ENCODE results near the gene MYRIP. TPM values are rescaled to one million over a fixed set of nuclear protein-coding genes. Genes with fewer than 3 reads are reported as not detected.

Gene MYRIP
- total and polyA plus RNA-seq, 2 experiments from 2014 or later: 1.5 to 1.8 TPM

GRCh38 chr3:39920271-39920670 lies 110.9 kb downstream of the MYRIP start (continued):
- no peak for TF ChIP-seq ZNF462 (CRISPR knock-in tag; IDR thresholded peaks at IDR 0.05)
- TF ChIP-seq EZH2phosphoT487 (IDR thresholded peaks at IDR 0.05; ENCODE audit: unreplicated experiment): no peak
- no peak for TF ChIP-seq ZNF114 (CRISPR knock-in tag; IDR thresholded peaks at IDR 0.05)

- H4K20me1 ChIP-seq (replicated peaks; ENCODE audit: insufficient read depth): no peaks in the 10 kb centered on the region
- DNase-seq (ENCODE audit: low spot score): no peak
- H3K36me3 Mint-ChIP-seq (ENCODE audit: low read depth): no peaks in the 10 kb centered on the region
- TF ChIP-seq ETS1 (IDR thresholded peaks at IDR 0.05) (no peak), ZNF331 (CRISPR knock-in tag; IDR thresholded peaks at IDR 0.05; ENCODE audit: low read depth) (no peak), ZNF462 (CRISPR knock-in tag; IDR thresholded peaks at IDR 0.05) (no peak), EZH2 (IDR thresholded peaks at IDR 0.05; ENCODE audit: low read depth, unreplicated experiment) (no peak), ZNF114 (CRISPR knock-in tag; IDR thresholded peaks at IDR 0.05) (no peak), JUNB (IDR thresholded peaks at IDR 0.05; ENCODE audit: unreplicated experiment) (no peak), STAT1 (IDR thresholded peaks at IDR 0.05; ENCODE audit: unreplicated experiment) (no peak)
These were observed 118.1 kb downstream of the MYRIP start for GRCh38 chr3:39927479-39927878.

More at GRCh38 chr3:39927479-39927878, 118.1 kb downstream of the MYRIP start:
- no peak overlapping the region for H3K4me3 Mint-ChIP-seq
- Histone ChIP-seq H3K4me1 (ENCODE audit: insufficient read depth) (no peaks in the 10 kb centered on the region), H3K79me2 (replicated peaks; ENCODE audit: insufficient read depth) (no peaks in the 10 kb centered on the region), H3K4me3 (no peak overlapping the region), H3K27ac (ENCODE audit: low read depth) (no peak overlapping the region), H3F3A (replicated peaks; ENCODE audit: low read depth) (no peaks in the 10 kb centered on the region), H3K4me2 (no peak overlapping the region), H3K9me2 (ENCODE audit: insufficient read depth) (no peaks in the 10 kb centered on the region), H2AFZ (no peak overlapping the region), H3K36me3 (ENCODE audit: insufficient read depth) (no peaks in the 10 kb centered on the region), H3K27me3 (ENCODE audit: insufficient read depth) (no peaks in the 10 kb centered on the region)
- no peaks in the 10 kb centered on the region; the same call in 2 of the 3 replicates for H3K9me3 Mint-ChIP-seq
- no peaks in the 10 kb centered on the region for H3K27me3 Mint-ChIP-seq (ENCODE audit: insufficient read depth, low read depth, poor library complexity)
- no peak for ATAC-seq
- no peaks in the 10 kb centered on the region for H3K4me1 Mint-ChIP-seq
- H3K27ac Mint-ChIP-seq: no peak overlapping the region
